Natural killer cell (primary cell): ENCODE data around the gene ADRA1B. TPM values are rescaled to one million over a fixed set of nuclear protein-coding genes. Genes with fewer than 3 reads are reported as not detected.

Experiments used
- ATAC-seq, 3 donors: fragments of 150-1000 bp in 2 of 3; fragments of 200-7000 bp in 1 of 3; cut with Tn5 transposase; 1 replicate in 1 of 3; 2 replicates in 2 of 3; pipeline ENCODE4 v1.10.0; 2021; ENCODE audit warnings: mild to moderate bottlenecking in 2 of 3, moderate library complexity in 2 of 3
- DNase-seq, 2 donors: peaks; one replicate each; pipeline versions ENCODE4 v3.0.0 to v3.0.0-alpha.2; 2013 to 2021; ENCODE audit warnings: mixed read lengths in 1 of 2
- H3K27ac ChIP-seq: one replicate; pipeline ENCODE4 v1.5.1; 2013; ENCODE audit warnings: mild to moderate bottlenecking, low read length
- H3K27me3 ChIP-seq: one replicate; pipeline ENCODE4 v1.6.1; 2013; ENCODE audit warnings: low read length; ENCODE audit not compliant: control insufficient read depth, insufficient read depth
- H3K36me3 ChIP-seq: one replicate; pipeline ENCODE4 v1.6.1; 2013; ENCODE audit warnings: low read length; ENCODE audit not compliant: control insufficient read depth, insufficient read depth
- H3K4me1 ChIP-seq: one replicate; pipeline ENCODE4 v1.6.1; 2013; ENCODE audit warnings: low read length; ENCODE audit not compliant: control insufficient read depth, insufficient read depth
- H3K4me3 ChIP-seq: one replicate; pipeline ENCODE4 v1.5.1; 2013; ENCODE audit warnings: low read length
- H3K9me3 ChIP-seq: one replicate; pipeline ENCODE4 v1.6.1; 2013; ENCODE audit warnings: low read length; ENCODE audit not compliant: control insufficient read depth, insufficient read depth
- H3K27ac Mint-ChIP-seq, 2 donors: one replicate each; pipeline ENCODE4 v1.8.0; 2022; ENCODE audit warnings: mild to moderate bottlenecking in 2 of 2, mixed read lengths in 2 of 2, moderate library complexity in 1 of 2
- H3K27me3 Mint-ChIP-seq, 2 donors: one replicate each; pipeline ENCODE4 v1.8.0; 2022; ENCODE audit warnings: low read depth in 2 of 2, mixed read lengths in 2 of 2
- H3K36me3 Mint-ChIP-seq: one replicate; pipeline ENCODE4 v1.8.0; 2022; ENCODE audit warnings: mixed read lengths
- H3K4me1 Mint-ChIP-seq, 2 donors: one replicate each; pipeline ENCODE4 v1.8.0; 2022; ENCODE audit warnings: mixed read lengths in 2 of 2
- H3K4me3 Mint-ChIP-seq: one replicate; pipeline ENCODE4 v1.8.0; 2022; ENCODE audit warnings: mild to moderate bottlenecking, moderate library complexity, mixed read lengths
- H3K9me3 Mint-ChIP-seq, 2 donors: one replicate each; pipeline ENCODE4 v1.8.0; 2022; ENCODE audit warnings: mixed read lengths in 2 of 2
- CTCF ChIP-seq: fragments of 200-600 bp; IDR thresholded peaks from one replicate; pipeline ENCODE4 v1.8.0; 2022; ENCODE audit warnings: antibody characterized with exemption
- WGBS: methylation state at CpG from one replicate; pipeline ENCODE4 v1.1.7; 2013; ENCODE audit warnings: missing lambda C conversion rate; ENCODE audit not compliant: insufficient coverage; 5-methylcytosine and 5-hydroxymethylcytosine counted together
- intact Hi-C: fragments of 100-400 bp; cut with micrococcal nuclease; formaldehyde crosslinking; loops from one replicate; pipeline ENCODE4 v1.14.2; 2022
- total RNA-seq, 4 donors: library from RNA; stranded (reverse); fragments of 120-200 nt in 1 of 4; gene quantifications; one replicate each; pipeline versions ENCODE4 v1.2.3 to v1.2.4, GENCODE V29; 2013 to 2022

The ADRA1B gene
- total RNA-seq, 3 donors from 2014 or later (not counting 1 experiment from before 2014, with no cell fraction given) = not detected

GRCh38 chr5:159969966-159970365, 53.7 kb downstream of the ADRA1B start:
- Mint-ChIP-seq H3K4me3 (no peak overlapping the region), H3K9me3 (no peaks in the 10 kb centered on the region), H3K36me3 (peaks cover 8% of the 10 kb centered on the region), H3K27me3 (peaks cover 57 to 83% of the 10 kb centered on the region in 2 donors), H3K27ac (no peak overlapping the region), H3K4me1 (peaks cover 5 to 11% of the 10 kb centered on the region in 2 donors)
- no peak for ATAC-seq
- no peak for DNase-seq
- no peaks in the 10 kb centered on the region for H3K4me1 ChIP-seq
- intact Hi-C loops = loop anchor here (5.0 kb wide), 2 partner anchors 638 to 813 kb away; partner anchors contain the start of gene IL12B
- H3K9me3 ChIP-seq = no peaks in the 10 kb centered on the region
- H3K27ac ChIP-seq = no peak overlapping the region
- TF ChIP-seq CTCF = no peak
- peaks cover 22% of the 10 kb centered on the region for H3K27me3 ChIP-seq
- no peak overlapping the region for H3K4me3 ChIP-seq
- no peaks in the 10 kb centered on the region for H3K36me3 ChIP-seq

GRCh38 chr5:159971038-159971437, 54.8 kb downstream of the ADRA1B start:
- Mint-ChIP-seq H3K27me3 (peaks cover 52 to 79% of the 10 kb centered on the region in 2 donors), H3K27ac (no peak overlapping the region), H3K36me3 (peaks cover 8% of the 10 kb centered on the region), H3K4me1 (peaks cover 5 to 6% of the 10 kb centered on the region in 2 donors), H3K4me3 (no peak overlapping the region), H3K9me3 (no peaks in the 10 kb centered on the region)
- Histone ChIP-seq H3K27ac (no peak overlapping the region), H3K9me3 (no peaks in the 10 kb centered on the region), H3K27me3 (peaks cover 18% of the 10 kb centered on the region), H3K4me1 (no peaks in the 10 kb centered on the region), H3K4me3 (no peak overlapping the region), H3K36me3 (no peaks in the 10 kb centered on the region)
- DNase-seq (no peak), ATAC-seq (no peak)
- WGBS = 83% methylated on average over 4 of the region's 4 CpGs
- no peak for TF ChIP-seq CTCF
- intact Hi-C loops = no loop called here

GRCh38 chr5:159971514-159971913, 55.2 kb downstream of the ADRA1B start:
- Mint-ChIP-seq H3K36me3 (peaks cover 8% of the 10 kb centered on the region), H3K4me1 (peaks cover 5 to 6% of the 10 kb centered on the region in 2 donors), H3K9me3 (no peaks in the 10 kb centered on the region), H3K4me3 (no peak overlapping the region), H3K27ac (no peak overlapping the region), H3K27me3 (peaks cover 49 to 79% of the 10 kb centered on the region in 2 donors)
- Histone ChIP-seq H3K27me3 (peaks cover 17% of the 10 kb centered on the region), H3K27ac (no peak overlapping the region), H3K9me3 (no peaks in the 10 kb centered on the region), H3K4me3 (no peak overlapping the region), H3K36me3 (no peaks in the 10 kb centered on the region), H3K4me1 (no peaks in the 10 kb centered on the region)
- no peak for TF ChIP-seq CTCF
- WGBS = 30% methylated on average over 11 of the region's 11 CpGs
- intact Hi-C loops = no loop called here
- ATAC-seq (no peak), DNase-seq (no peak)

GRCh38 chr5:159971931-159972461, 55.7 kb downstream of the ADRA1B start:
- Histone ChIP-seq H3K27ac (no peak overlapping the region), H3K9me3 (no peaks in the 10 kb centered on the region), H3K27me3 (peaks cover 17% of the 10 kb centered on the region), H3K36me3 (no peaks in the 10 kb centered on the region), H3K4me1 (no peaks in the 10 kb centered on the region), H3K4me3 (no peak overlapping the region)
- Mint-ChIP-seq H3K36me3 (peaks cover 8% of the 10 kb centered on the region), H3K4me1 (peaks cover 5 to 6% of the 10 kb centered on the region in 2 donors), H3K4me3 (no peak overlapping the region), H3K9me3 (no peaks in the 10 kb centered on the region), H3K27me3 (peaks cover 47 to 79% of the 10 kb centered on the region in 2 donors), H3K27ac (no peak overlapping the region)
- no peak for DNase-seq
- no peak for ATAC-seq
- intact Hi-C loops = no loop called here
- TF ChIP-seq CTCF = no peak
- WGBS = 2% methylated on average over 76 of the region's 76 CpGs
